ENCODE results near the gene SYNDIG1. TPM values are rescaled to one million over a fixed set of nuclear protein-coding genes. Genes with fewer than 3 reads are reported as not detected.

The SYNDIG1 gene
- polyA plus RNA-seq, 1 of the 3 experiments (the other 2 are of a cell fraction): not detected

DNA sequence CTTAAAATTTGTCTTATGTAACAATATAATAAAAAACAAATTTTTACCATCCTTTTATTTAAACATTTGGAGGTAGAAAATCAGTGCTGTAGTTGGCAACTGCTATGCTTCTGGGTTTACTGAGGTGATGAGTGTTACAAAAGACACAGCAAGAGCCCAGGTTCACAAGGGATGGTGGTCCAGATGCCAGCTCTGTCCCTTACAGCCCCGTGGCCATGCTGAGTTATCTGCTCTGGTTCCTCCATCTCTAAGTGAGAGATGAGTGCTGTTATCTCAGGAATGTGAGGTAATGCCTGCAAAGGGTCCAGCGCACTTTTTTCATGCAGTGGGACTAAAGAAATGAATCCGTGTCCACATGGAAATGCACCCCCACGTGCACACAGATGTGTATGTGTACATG is 17.8 kb downstream of the SYNDIG1 start:
- DNase-seq: no peak
- H4K20me1 ChIP-seq (ENCODE audit: insufficient read depth): no peaks in the 10 kb centered on the region
- TF ChIP-seq, protein P1, sequence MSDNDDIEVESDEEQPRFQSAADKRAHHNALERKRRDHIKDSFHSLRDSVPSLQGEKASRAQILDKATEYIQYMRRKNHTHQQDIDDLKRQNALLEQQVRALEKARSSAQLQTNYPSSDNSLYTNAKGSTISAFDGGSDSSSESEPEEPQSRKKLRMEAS (IDR thresholded peaks at IDR 0.05; ENCODE audit: low read depth): no peak
- TF ChIP-seq NRF1 (IDR thresholded peaks at IDR 0.05; ENCODE audit: low read depth, low read length) (no peak), FOSL2 (IDR thresholded peaks at IDR 0.05; ENCODE audit: borderline replicate concordance, low read depth) (no peak), EZH2phosphoT487 (IDR thresholded peaks at IDR 0.05; ENCODE audit: borderline replicate concordance, low read depth) (no peak), RXRA (IDR thresholded peaks at IDR 0.05; ENCODE audit: borderline replicate concordance, low read depth) (no peak), RAD21 (IDR thresholded peaks at IDR 0.05; ENCODE audit: low read length) (no peak), TCF12 (IDR thresholded peaks at IDR 0.05) (no peak), YY1 (IDR thresholded peaks at IDR 0.05; ENCODE audit: low read depth) (no peak), GABPA (IDR thresholded peaks at IDR 0.05; ENCODE audit: low read depth) (no peak), RFX5 (IDR thresholded peaks at IDR 0.05; ENCODE audit: low read length) (no peak), TEAD4 (IDR thresholded peaks at IDR 0.05; ENCODE audit: borderline replicate concordance, insufficient read depth) (no peak)
- TF ChIP-seq, protein P2, sequence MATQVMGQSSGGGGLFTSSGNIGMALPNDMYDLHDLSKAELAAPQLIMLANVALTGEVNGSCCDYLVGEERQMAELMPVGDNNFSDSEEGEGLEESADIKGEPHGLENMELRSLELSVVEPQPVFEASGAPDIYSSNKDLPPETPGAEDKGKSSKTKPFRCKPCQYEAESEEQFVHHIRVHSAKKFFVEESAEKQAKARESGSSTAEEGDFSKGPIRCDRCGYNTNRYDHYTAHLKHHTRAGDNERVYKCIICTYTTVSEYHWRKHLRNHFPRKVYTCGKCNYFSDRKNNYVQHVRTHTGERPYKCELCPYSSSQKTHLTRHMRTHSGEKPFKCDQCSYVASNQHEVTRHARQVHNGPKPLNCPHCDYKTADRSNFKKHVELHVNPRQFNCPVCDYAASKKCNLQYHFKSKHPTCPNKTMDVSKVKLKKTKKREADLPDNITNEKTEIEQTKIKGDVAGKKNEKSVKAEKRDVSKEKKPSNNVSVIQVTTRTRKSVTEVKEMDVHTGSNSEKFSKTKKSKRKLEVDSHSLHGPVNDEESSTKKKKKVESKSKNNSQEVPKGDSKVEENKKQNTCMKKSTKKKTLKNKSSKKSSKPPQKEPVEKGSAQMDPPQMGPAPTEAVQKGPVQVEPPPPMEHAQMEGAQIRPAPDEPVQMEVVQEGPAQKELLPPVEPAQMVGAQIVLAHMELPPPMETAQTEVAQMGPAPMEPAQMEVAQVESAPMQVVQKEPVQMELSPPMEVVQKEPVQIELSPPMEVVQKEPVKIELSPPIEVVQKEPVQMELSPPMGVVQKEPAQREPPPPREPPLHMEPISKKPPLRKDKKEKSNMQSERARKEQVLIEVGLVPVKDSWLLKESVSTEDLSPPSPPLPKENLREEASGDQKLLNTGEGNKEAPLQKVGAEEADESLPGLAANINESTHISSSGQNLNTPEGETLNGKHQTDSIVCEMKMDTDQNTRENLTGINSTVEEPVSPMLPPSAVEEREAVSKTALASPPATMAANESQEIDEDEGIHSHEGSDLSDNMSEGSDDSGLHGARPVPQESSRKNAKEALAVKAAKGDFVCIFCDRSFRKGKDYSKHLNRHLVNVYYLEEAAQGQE (IDR thresholded peaks at IDR 0.05; ENCODE audit: low read depth, low read length): no peak
- TF ChIP-seq, protein P3, sequence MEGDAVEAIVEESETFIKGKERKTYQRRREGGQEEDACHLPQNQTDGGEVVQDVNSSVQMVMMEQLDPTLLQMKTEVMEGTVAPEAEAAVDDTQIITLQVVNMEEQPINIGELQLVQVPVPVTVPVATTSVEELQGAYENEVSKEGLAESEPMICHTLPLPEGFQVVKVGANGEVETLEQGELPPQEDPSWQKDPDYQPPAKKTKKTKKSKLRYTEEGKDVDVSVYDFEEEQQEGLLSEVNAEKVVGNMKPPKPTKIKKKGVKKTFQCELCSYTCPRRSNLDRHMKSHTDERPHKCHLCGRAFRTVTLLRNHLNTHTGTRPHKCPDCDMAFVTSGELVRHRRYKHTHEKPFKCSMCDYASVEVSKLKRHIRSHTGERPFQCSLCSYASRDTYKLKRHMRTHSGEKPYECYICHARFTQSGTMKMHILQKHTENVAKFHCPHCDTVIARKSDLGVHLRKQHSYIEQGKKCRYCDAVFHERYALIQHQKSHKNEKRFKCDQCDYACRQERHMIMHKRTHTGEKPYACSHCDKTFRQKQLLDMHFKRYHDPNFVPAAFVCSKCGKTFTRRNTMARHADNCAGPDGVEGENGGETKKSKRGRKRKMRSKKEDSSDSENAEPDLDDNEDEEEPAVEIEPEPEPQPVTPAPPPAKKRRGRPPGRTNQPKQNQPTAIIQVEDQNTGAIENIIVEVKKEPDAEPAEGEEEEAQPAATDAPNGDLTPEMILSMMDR (IDR thresholded peaks at IDR 0.05): no peak
- no peaks in the 10 kb centered on the region for H3K4me1 ChIP-seq (ENCODE audit: control insufficient read depth in 1 of 2, insufficient read depth in 2 of 2, low read depth in 1 of 2, low read length in 1 of 2)
- no peaks in the 10 kb centered on the region for H3K27me3 ChIP-seq (ENCODE audit: insufficient read depth)
- H3K36me3 ChIP-seq (replicated peaks in 1 of 2; ENCODE audit: control insufficient read depth in 1 of 2, insufficient read depth in 2 of 2, low read length in 1 of 2): no peaks in the 10 kb centered on the region
- POLR2A ChIA-PET: no interaction called here
- CTCF ChIA-PET: no interaction called here
- H3K4me3 ChIP-seq (ENCODE audit: low read depth in 2 of 2, low read length in 1 of 2): no peak overlapping the region
- no peak overlapping the region for H3K9ac ChIP-seq
- no peak overlapping the region for H2AFZ ChIP-seq (ENCODE audit: low read depth)
- WGBS (ENCODE audit: low lambda C conversion rate): 25% methylated on average over 4 of the region's 4 CpGs
- H3K79me2 ChIP-seq (ENCODE audit: insufficient read depth): no peaks in the 10 kb centered on the region
- H3K9me3 ChIP-seq: no peaks in the 10 kb centered on the region
- no peak overlapping the region for H3K4me2 ChIP-seq
- H3K27ac ChIP-seq (ENCODE audit: low read depth in 2 of 2, low read length in 1 of 2): no peak overlapping the region
- no peaks in the 10 kb centered on the region for H3K9me2 ChIP-seq
- H3F3A ChIP-seq (replicated peaks; ENCODE audit: insufficient read depth): no peaks in the 10 kb centered on the region

DNA sequence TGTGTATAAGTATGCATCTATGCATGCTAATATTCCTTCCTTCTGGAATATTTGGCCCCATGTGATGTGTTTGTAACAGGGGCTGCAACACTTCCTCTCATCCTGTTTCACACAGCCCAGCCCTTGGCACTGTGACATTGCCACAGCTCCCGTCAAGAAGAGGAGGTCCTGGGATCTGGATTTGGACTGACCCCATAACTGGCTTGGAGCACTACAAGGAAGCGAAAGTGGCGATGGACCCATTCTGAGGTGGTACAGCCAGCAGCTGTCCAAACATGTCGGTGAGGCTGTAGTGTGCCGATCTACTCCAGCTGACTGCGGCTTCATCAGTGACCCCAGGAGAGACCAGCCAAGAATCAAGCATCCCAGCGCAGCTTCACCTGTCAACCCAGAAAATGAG is 18.2 kb downstream of the SYNDIG1 start:
- Histone ChIP-seq H3K79me2 (ENCODE audit: insufficient read depth) (no peaks in the 10 kb centered on the region), H3K27ac (ENCODE audit: low read depth in 2 of 2, low read length in 1 of 2) (no peak overlapping the region), H2AFZ (ENCODE audit: low read depth) (no peak overlapping the region), H4K20me1 (ENCODE audit: insufficient read depth) (no peaks in the 10 kb centered on the region), H3K27me3 (ENCODE audit: insufficient read depth) (no peaks in the 10 kb centered on the region), H3F3A (replicated peaks; ENCODE audit: insufficient read depth) (no peaks in the 10 kb centered on the region), H3K4me3 (ENCODE audit: low read depth in 2 of 2, low read length in 1 of 2) (no peak overlapping the region), H3K9ac (no peak overlapping the region), H3K36me3 (replicated peaks in 1 of 2; ENCODE audit: control insufficient read depth in 1 of 2, insufficient read depth in 2 of 2, low read length in 1 of 2) (no peaks in the 10 kb centered on the region), H3K4me2 (no peak overlapping the region), H3K9me2 (no peaks in the 10 kb centered on the region), H3K9me3 (no peaks in the 10 kb centered on the region), H3K4me1 (ENCODE audit: control insufficient read depth in 1 of 2, insufficient read depth in 2 of 2, low read depth in 1 of 2, low read length in 1 of 2) (no peaks in the 10 kb centered on the region)
- no peak for TF ChIP-seq FOXJ3 (CRISPR knock-in tag; IDR thresholded peaks at IDR 0.05)
- TF ChIP-seq, protein P1 (IDR thresholded peaks at IDR 0.05; ENCODE audit: low read depth): no peak
- TF ChIP-seq MEF2A (IDR thresholded peaks at IDR 0.05; ENCODE audit: borderline replicate concordance, low read depth): no peak
- no peak for TF ChIP-seq EP300 (IDR thresholded peaks at IDR 0.05; ENCODE audit: borderline replicate concordance in 1 of 2, low read depth in 1 of 2, low read length in 1 of 2)
- TF ChIP-seq TAF1 (IDR thresholded peaks at IDR 0.05; ENCODE audit: borderline replicate concordance, low read depth, low read length): no peak
- no peak for TF ChIP-seq NRF1 (IDR thresholded peaks at IDR 0.05; ENCODE audit: low read depth, low read length)
- TF ChIP-seq CHD2 (IDR thresholded peaks at IDR 0.05; ENCODE audit: low read length, partially characterized antibody): no peak
- TF ChIP-seq, protein P4, sequence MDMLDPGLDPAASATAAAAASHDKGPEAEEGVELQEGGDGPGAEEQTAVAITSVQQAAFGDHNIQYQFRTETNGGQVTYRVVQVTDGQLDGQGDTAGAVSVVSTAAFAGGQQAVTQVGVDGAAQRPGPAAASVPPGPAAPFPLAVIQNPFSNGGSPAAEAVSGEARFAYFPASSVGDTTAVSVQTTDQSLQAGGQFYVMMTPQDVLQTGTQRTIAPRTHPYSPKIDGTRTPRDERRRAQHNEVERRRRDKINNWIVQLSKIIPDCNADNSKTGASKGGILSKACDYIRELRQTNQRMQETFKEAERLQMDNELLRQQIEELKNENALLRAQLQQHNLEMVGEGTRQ (IDR thresholded peaks at IDR 0.05; ENCODE audit: borderline replicate concordance, low read depth, low read length): no peak
- no peak for TF ChIP-seq RXRA (IDR thresholded peaks at IDR 0.05; ENCODE audit: borderline replicate concordance, low read depth)
- CTCF ChIA-PET: no interaction called here
- POLR2A ChIA-PET: no interaction called here
- WGBS (ENCODE audit: low lambda C conversion rate): 64% methylated on average over 4 of the region's 7 CpGs
- no peak for DNase-seq

Measured in SK-N-SH (cell line).